OCI-LY1 (cell line): ENCODE results near the gene CCDC91.

Experiments
- H2AFZ ChIP-seq: fragments of 200-600 bp; sonication (generic), shearing (Covaris generic); 2 replicates; pipeline ENCODE4 v1.6.0; 2014; ENCODE audit warnings: antibody characterized with exemption, mild to moderate bottlenecking, low read length
- H3F3A ChIP-seq: fragments of 200-600 bp; sonication (generic), shearing (Covaris generic); 2 replicates; pipeline ENCODE4 v1.6.0; 2014; ENCODE audit warnings: mild to moderate bottlenecking, antibody characterized with exemption, low read length, moderate library complexity; ENCODE audit not compliant: insufficient read depth
- H3K27ac ChIP-seq: fragments of 200-600 bp; sonication (generic); 2 replicates; pipeline ENCODE4 v1.5.1; 2014; ENCODE audit warnings: low read length, mixed run types, mild to moderate bottlenecking, low read depth; ENCODE audit not compliant: poor library complexity, severe bottlenecking
- H3K27me3 ChIP-seq: fragments of 200-600 bp; sonication (generic); 2 replicates; pipeline ENCODE4 v1.6.0; 2014; ENCODE audit warnings: antibody characterized with exemption, mild to moderate bottlenecking, low read length, moderate library complexity; ENCODE audit not compliant: insufficient read depth
- H3K36me3 ChIP-seq: fragments of 200-600 bp; sonication (generic); 2 replicates; pipeline ENCODE4 v1.6.1; 2014; ENCODE audit warnings: mild to moderate bottlenecking, antibody characterized with exemption, low read length, moderate library complexity, mixed read lengths; ENCODE audit not compliant: insufficient read depth
- H3K4me1 ChIP-seq: fragments of 200-600 bp; sonication (generic); 2 replicates; pipeline ENCODE4 v1.5.1; 2014; ENCODE audit warnings: mild to moderate bottlenecking, low read length, moderate library complexity; ENCODE audit not compliant: insufficient read depth, severe bottlenecking
- H3K4me2 ChIP-seq: fragments of 200-600 bp; sonication (generic), shearing (Covaris generic); 2 replicates; pipeline ENCODE4 v1.6.1; 2014; ENCODE audit warnings: low read length
- H3K4me3 ChIP-seq: fragments of 200-600 bp; sonication (generic); 2 replicates; pipeline ENCODE4 v1.5.1; 2014; ENCODE audit warnings: low read length, low read depth, mild to moderate bottlenecking, mixed read lengths; ENCODE audit not compliant: poor library complexity, severe bottlenecking
- H3K79me2 ChIP-seq: fragments of 200-600 bp; shearing (Covaris generic); 2 replicates; pipeline ENCODE4 v1.6.1; 2016; ENCODE audit warnings: mixed run types, low read length, mixed read lengths; ENCODE audit not compliant: insufficient read depth
- H3K9ac ChIP-seq: fragments of 200-600 bp; sonication (generic), shearing (Covaris generic); 2 replicates; pipeline ENCODE4 v1.6.1; 2014; ENCODE audit warnings: mild to moderate bottlenecking, low read length, mixed read lengths
- H3K9me2 ChIP-seq: fragments of 200-600 bp; sonication (generic), shearing (Covaris generic); 2 replicates; pipeline ENCODE4 v1.6.1; 2014; ENCODE audit warnings: low read depth, mild to moderate bottlenecking, low read length, mixed read lengths
- H3K9me3 ChIP-seq: fragments of 200-600 bp; shearing (Covaris generic); 2 replicates; pipeline ENCODE4 v1.6.1; 2014; ENCODE audit warnings: low read length, mixed read lengths
- H4K20me1 ChIP-seq: fragments of 200-600 bp; sonication (generic), shearing (Covaris generic); 2 replicates; pipeline ENCODE4 v1.6.0; 2016; ENCODE audit warnings: mild to moderate bottlenecking, low read length; ENCODE audit not compliant: insufficient read depth
- CTCF ChIP-seq: fragments of 200-600 bp; sonication (generic), shearing (Covaris generic); IDR thresholded peaks from 2 replicates; pipeline ENCODE4 v1.5.1; 2017; ENCODE audit warnings: mild to moderate bottlenecking, antibody characterized with exemption, low read length, moderate library complexity, mixed read lengths
- EZH2 ChIP-seq: fragments of 200-600 bp; sonication (generic), shearing (Covaris generic); IDR thresholded peaks from 2 replicates; pipeline ENCODE4 v1.8.0; 2017; ENCODE audit warnings: borderline replicate concordance, mixed run types, mild to moderate bottlenecking, antibody characterized with exemption, low read length, moderate library complexity, mixed read lengths

Gene CCDC91

GRCh38 chr12:28427046-28427445, 236.8 kb downstream of the CCDC91 start:
- Histone ChIP-seq H3K4me1 (peaks cover 7% of the 10 kb centered on the region), H3K4me3 (no peak overlapping the region), H3K36me3 (no peaks in the 10 kb centered on the region), H3K4me2 (no peak overlapping the region), H3K9me2 (no peaks in the 10 kb centered on the region), H2AFZ (no peak overlapping the region), H3K79me2 (no peaks in the 10 kb centered on the region), H3K9ac (no peak overlapping the region), H4K20me1 (no peaks in the 10 kb centered on the region), H3K27ac (no peak overlapping the region), H3F3A (no peaks in the 10 kb centered on the region), H3K9me3 (no peaks in the 10 kb centered on the region), H3K27me3 (no peaks in the 10 kb centered on the region)
- TF ChIP-seq CTCF = no peak
- no peak for TF ChIP-seq EZH2

GRCh38 chr12:28440081-28440608, 249.9 kb downstream of the CCDC91 start:
- Histone ChIP-seq H3K79me2 (no peaks in the 10 kb centered on the region), H3K27ac (no peak overlapping the region), H2AFZ (no peak overlapping the region), H3K9me3 (no peaks in the 10 kb centered on the region), H3K36me3 (no peaks in the 10 kb centered on the region), H3K9ac (no peak overlapping the region), H3F3A (no peaks in the 10 kb centered on the region), H3K9me2 (no peaks in the 10 kb centered on the region), H3K4me2 (no peak overlapping the region), H3K4me3 (no peak overlapping the region), H4K20me1 (no peaks in the 10 kb centered on the region), H3K27me3 (no peaks in the 10 kb centered on the region), H3K4me1 (no peaks in the 10 kb centered on the region)
- no peak for TF ChIP-seq CTCF
- TF ChIP-seq EZH2 = no peak

GRCh38 chr12:28442101-28442500, 251.8 kb downstream of the CCDC91 start:
- Histone ChIP-seq H2AFZ (no peak overlapping the region), H3K79me2 (no peaks in the 10 kb centered on the region), H3F3A (no peaks in the 10 kb centered on the region), H3K9me2 (no peaks in the 10 kb centered on the region), H3K27ac (no peak overlapping the region), H3K9ac (no peak overlapping the region), H3K4me3 (no peak overlapping the region), H3K9me3 (no peaks in the 10 kb centered on the region), H3K36me3 (no peaks in the 10 kb centered on the region), H3K4me2 (no peak overlapping the region), H4K20me1 (no peaks in the 10 kb centered on the region), H3K27me3 (no peaks in the 10 kb centered on the region), H3K4me1 (no peaks in the 10 kb centered on the region)
- TF ChIP-seq EZH2 = no peak
- no peak for TF ChIP-seq CTCF
